Activated naive CD4-positive, alpha-beta T cell (primary cell): Measurements from ENCODE around the gene OCIAD1.

Experiments
- DNase-seq, 4 experiments: peaks; one replicate each; lab custom pipeline; 2025; lab: John Stamatoyannopoulos, UW

The OCIAD1 gene

GRCh38 chr4:48896845-48897244, 66.0 kb downstream of the OCIAD1 start:
- no peak for DNase-seq

DNA sequence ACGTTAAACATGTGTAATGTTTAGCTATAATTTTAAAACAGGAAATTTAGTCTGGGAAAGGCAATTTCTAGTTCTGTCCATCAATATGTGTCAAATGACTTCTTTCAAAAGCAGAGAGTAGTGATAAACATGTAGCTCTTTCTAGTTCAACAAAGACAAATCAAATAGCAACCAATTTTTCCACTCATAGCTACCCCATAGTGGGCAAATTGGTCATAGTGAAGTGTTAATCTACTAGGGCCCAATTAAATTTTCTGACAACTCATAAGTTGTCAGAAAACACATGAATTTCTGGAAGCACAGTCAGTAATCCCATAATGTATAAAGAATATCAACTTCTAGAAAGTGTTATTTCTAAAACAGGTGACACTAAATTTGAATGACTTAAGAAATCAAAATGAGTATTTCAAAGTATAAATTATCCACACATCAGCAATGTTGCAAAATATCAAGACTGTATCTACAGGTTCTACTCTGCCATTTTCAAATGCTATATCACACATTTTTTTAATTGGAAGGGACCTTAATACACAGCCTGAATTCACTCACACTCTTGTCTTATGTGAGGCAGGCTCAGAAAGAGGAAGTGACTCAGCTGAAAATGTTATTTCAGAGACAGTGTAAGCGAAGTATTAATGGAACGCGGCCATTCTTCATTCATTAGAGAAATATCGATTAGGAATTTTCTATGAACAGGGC, 68.0 kb downstream of the OCIAD1 start:
- no peak for DNase-seq

GRCh38 chr4:48899432-48899749, 68.5 kb downstream of the OCIAD1 start:
- DNase-seq, result no peak

GRCh38 chr4:48899950-48900349, 69.1 kb downstream of the OCIAD1 start:
- no peak for DNase-seq

DNA sequence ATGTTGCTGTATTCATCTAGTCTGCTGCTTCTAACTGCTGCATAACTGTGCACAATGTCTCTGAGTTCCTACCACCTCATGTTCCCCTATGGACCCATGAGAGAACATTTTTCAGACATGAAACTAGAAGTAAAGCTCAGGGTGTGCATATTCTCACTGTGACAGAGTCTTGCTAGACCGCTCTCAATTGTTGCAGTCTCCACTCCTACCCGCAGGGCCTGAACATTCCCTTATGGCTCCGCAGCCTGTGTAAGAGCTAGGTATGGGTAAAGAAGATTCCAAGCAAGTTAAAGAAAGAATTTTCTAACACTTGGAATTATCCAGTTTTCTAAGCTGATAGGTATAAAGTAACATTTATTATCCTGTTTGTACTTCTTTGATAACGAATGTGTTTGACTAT, 70.3 kb downstream of the OCIAD1 start:
- no peak for DNase-seq

- no peak for DNase-seq
Measured at GRCh38 chr4:48902266-48902665, 71.4 kb downstream of the OCIAD1 start.

DNA sequence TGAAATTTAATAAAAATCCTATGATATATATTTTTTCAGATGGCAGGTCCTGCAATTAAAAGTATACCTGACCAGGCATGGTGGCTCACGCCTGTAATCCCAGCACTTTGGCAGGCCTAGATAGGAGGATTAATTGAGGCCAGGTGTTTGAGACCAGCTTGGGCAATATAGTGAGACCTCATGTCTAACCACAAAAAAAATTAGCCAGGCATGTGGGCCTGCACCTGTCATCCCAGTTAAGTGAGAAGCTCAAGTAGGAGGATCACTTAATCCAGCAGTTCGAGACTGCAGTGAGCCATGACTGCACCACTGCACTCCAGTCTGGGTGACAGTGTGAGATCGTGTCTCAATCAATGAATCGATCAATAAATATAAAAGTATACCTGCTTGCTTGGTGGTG, 73.2 kb downstream of the OCIAD1 start:
- no peak for DNase-seq

GRCh38 chr4:48904541-48905142, 73.8 kb downstream of the OCIAD1 start:
- DNase-seq, result no peak

GRCh38 chr4:48905363-48906015, 74.6 kb downstream of the OCIAD1 start:
- DNase-seq, result no peak

DNA sequence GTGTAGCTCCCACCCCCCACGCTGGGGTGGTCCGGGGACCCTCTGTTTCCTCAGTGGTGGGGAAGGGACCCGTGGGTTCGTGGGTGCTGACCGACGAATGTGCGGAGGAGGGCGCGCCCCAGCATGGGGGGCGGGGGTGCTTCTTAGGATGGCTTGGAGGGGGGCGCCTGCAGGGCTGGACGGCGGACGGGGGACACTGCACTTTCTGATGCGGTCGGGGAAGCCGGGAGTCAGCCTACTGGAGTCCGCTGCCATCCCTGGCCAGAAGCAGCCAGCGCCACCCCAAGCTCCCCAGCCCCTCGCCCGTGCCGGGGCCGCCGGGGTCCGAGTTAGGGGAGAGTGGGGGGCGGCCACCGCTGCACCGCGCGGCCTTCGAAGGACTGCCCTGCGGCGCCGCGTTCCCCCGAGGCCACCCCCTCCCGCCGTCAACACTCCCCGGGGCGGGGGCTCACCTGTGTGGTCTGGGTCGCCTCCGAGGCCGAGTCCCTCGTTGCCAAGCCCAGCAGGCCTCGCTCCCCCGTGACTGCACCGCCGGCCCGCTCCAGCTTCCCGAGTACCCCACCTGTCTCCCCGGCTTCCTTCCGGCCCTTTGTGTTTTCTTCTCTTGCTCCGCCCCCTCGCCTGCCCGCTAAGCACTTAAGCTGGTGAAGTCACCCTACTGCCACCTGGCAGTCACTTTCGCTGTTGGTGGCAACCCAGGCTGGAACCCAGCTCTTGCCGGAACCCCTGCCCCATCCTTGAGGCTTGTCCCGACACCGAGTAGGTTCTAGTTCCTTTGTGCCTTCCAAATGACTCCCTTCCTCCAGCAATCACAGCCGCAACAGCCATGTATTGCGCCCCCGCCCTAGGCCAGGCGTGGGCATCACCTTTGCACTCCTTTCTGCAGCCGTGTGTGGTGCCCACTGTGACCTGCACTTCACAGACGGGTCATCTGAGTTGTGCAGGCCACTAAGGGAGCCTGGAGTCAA, 75.6 kb downstream of the OCIAD1 start, which contains the start of gene OCIAD2:
Gene OCIAD2 (minus strand): TSS at position 569 of the 968 bp plus-strand sequence. CDS start 2,225 bp downstream, outside the sequence.
- peak; percentile 44 to 80 (median 60) for DNase-seq

- no peak for DNase-seq
Measured at GRCh38 chr4:48907706-48908477, 77.0 kb downstream of the OCIAD1 start.

GRCh38 chr4:48908687-48909086, 77.8 kb downstream of the OCIAD1 start:
- no peak for DNase-seq

DNA sequence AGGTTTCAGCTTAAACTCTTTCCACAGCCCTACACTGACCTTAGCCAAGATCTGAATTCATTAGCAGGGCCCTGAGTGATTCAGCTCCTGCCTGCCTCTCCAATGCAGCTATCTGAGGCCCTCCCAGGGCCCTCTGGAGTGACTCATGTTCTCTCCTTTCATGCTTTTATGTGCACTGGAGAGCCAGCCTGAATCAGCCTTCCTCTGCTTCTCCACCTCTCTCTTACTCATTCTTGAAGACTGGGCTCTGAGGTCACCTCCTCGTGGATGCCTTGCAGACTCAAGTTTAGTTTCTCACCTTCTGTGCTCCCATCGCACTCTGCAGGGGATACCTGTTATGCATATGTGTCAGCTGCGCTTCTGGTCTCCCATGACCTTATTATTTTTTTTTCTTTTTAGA, 78.8 kb downstream of the OCIAD1 start:
- DNase-seq, result peak in 2 of 4 experiments; percentile 10 to 19

DNA sequence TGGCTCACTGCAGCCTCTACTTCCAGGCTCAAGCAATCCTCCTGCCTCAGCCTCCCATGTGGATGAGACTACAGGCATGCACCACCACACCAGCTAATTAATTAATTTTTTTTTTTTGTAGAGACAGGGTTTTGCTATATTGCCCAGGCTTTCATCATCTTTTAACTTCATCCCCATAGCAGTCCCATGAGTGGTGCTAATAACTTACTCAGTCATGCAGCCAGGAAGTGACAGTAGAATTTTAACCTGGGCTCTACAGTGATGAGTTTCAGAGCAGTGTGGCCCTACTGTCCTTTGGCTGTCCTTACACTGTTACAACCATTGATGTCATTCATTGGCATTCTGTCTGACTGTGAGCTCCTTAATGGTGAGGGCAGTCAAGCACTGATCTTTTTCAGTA, 79.6 kb downstream of the OCIAD1 start:
- DNase-seq, result no peak
